Osteoblast (primary cell): ENCODE measurements around the gene DUXB. TPM values are rescaled to one million over a fixed set of nuclear protein-coding genes. Genes with fewer than 3 reads are reported as not detected.
A peak's percentile ranks its signal among the peaks of the same experiment; 100 is the strongest.

Source experiments
- DNase-seq: peaks from one replicate; pipeline ENCODE4 v3.0.0; 2011; ENCODE audit warnings: low spot score, mixed read lengths; ENCODE audit not compliant: insufficient read length; ENCODE audit errors: missing footprints
- H2AFZ ChIP-seq: 2 replicates; pipeline ENCODE4 v1.6.0; 2011; ENCODE audit warnings: mild to moderate bottlenecking, low read length
- H3K27ac ChIP-seq: 2 replicates; pipeline ENCODE4 v1.5.1; 2011; ENCODE audit warnings: mild to moderate bottlenecking, low read depth, low read length, moderate library complexity
- H3K27me3 ChIP-seq: 2 replicates; pipeline ENCODE4 v1.6.0; 2012; ENCODE audit warnings: mild to moderate bottlenecking, control low read depth, inconsistent platforms, low read length, moderate library complexity; ENCODE audit not compliant: insufficient read depth
- H3K36me3 ChIP-seq: 2 replicates; pipeline ENCODE4 v1.5.1; 2011; ENCODE audit warnings: mild to moderate bottlenecking, low read length, control low read depth, moderate library complexity; ENCODE audit not compliant: insufficient read depth
- H3K4me1 ChIP-seq: 2 replicates; pipeline ENCODE4 v1.5.1; 2011; ENCODE audit warnings: mild to moderate bottlenecking, low read length, control low read depth, moderate library complexity; ENCODE audit not compliant: insufficient read depth
- H3K4me2 ChIP-seq: 2 replicates; pipeline ENCODE4 v1.6.0; 2011; ENCODE audit warnings: mild to moderate bottlenecking, low read length; ENCODE audit not compliant: insufficient read depth
- H3K4me3 ChIP-seq: fragments of 200-600 bp; sonication (generic); 3 replicates; pipeline ENCODE4 v1.5.1; 2012; ENCODE audit warnings: mild to moderate bottlenecking, low read length, inconsistent platforms; ENCODE audit not compliant: insufficient read depth
- H3K79me2 ChIP-seq: 2 replicates; pipeline ENCODE4 v1.6.0; 2012; ENCODE audit warnings: mild to moderate bottlenecking, low read length, control low read depth, inconsistent platforms; ENCODE audit not compliant: insufficient read depth
- H3K9me3 ChIP-seq: 2 replicates; pipeline ENCODE4 v1.5.1; 2011; ENCODE audit warnings: low read depth, low read length, control low read depth
- H4K20me1 ChIP-seq: 2 replicates; pipeline ENCODE4 v1.6.0; 2012; ENCODE audit warnings: mild to moderate bottlenecking, low read length, control low read depth; ENCODE audit not compliant: insufficient read depth
- total RNA-seq: library from RNA; depleted of rRNA; stranded (reverse); fragments of >200 nt; gene quantifications from 2 replicates; pipeline ENCODE4 v1.2.3, GENCODE V29; 2012
- TF ChIP-seq, protein P1 (sequence below): IDR thresholded peaks from 2 replicates; pipeline ENCODE4 v1.5.1; 2011; ENCODE audit warnings: mild to moderate bottlenecking, low read depth, low read length, moderate library complexity; ENCODE audit errors: extremely low read depth

The DUXB gene
- total RNA-seq, 1 donor, result not detected

DNA sequence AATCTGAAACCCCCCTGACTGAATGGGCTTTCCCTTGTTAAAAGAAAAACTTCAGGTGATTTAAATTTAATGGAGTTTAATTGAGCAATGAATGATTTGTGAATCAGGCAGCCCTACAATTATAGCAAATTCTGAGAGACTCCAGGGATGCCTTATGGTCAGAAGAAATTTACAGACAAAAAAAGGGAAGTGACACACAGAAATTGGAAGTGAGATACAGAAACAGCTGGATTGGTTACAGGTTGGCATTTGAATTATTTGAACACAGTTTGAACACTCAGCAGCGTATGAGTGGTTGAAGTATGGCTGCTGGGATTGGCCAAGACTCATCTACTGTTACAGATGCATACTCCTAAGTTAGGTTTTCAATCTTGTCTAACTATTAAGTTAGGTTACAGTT is 44.0 kb upstream of the DUXB start:
- DNase-seq, result no peak
- H3K36me3 ChIP-seq, result no peaks in the 10 kb centered on the region
- no peak overlapping the region for H3K27ac ChIP-seq
- H4K20me1 ChIP-seq, result no peaks in the 10 kb centered on the region
- no peaks in the 10 kb centered on the region for H3K4me1 ChIP-seq
- TF ChIP-seq, protein P1, sequence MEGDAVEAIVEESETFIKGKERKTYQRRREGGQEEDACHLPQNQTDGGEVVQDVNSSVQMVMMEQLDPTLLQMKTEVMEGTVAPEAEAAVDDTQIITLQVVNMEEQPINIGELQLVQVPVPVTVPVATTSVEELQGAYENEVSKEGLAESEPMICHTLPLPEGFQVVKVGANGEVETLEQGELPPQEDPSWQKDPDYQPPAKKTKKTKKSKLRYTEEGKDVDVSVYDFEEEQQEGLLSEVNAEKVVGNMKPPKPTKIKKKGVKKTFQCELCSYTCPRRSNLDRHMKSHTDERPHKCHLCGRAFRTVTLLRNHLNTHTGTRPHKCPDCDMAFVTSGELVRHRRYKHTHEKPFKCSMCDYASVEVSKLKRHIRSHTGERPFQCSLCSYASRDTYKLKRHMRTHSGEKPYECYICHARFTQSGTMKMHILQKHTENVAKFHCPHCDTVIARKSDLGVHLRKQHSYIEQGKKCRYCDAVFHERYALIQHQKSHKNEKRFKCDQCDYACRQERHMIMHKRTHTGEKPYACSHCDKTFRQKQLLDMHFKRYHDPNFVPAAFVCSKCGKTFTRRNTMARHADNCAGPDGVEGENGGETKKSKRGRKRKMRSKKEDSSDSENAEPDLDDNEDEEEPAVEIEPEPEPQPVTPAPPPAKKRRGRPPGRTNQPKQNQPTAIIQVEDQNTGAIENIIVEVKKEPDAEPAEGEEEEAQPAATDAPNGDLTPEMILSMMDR, result no peak
- H3K4me2 ChIP-seq, result no peak overlapping the region
- H3K79me2 ChIP-seq, result no peaks in the 10 kb centered on the region
- H3K27me3 ChIP-seq, result no peaks in the 10 kb centered on the region
- no peaks in the 10 kb centered on the region for H3K9me3 ChIP-seq
- no peak overlapping the region for H3K4me3 ChIP-seq
- no peak overlapping the region for H2AFZ ChIP-seq

DNA sequence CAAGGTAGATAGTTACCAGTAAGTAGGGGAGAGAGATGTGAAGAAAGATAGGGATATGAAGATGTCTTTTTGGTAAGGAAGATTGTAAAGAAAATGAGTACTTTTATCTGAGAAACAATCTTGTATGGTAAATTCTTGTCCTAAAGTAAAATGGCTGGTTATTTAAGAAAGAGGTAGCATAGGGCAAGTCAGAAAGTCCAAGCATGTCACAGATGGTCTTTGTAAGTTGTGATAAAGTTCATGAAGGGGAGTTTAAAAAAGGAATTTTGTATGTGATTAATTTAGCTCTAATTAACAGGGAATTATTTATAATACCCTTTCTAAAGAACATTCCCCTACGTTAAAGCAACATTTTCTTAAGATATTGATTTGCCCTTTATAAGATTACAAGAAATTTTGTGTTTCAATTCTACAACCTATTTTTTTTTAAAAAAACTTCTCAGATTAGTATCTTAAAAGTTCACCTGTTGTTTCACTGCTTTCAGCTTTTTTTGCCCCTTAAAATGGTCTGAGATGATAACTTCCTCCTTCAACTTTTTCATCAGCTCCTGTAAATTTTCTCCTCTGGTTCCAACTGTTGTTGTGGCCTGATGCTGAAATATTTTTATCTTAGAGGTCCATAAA is 41.3 kb upstream of the DUXB start:
- no peaks in the 10 kb centered on the region for H3K4me1 ChIP-seq
- TF ChIP-seq, protein P1, result no peak
- no peaks in the 10 kb centered on the region for H3K36me3 ChIP-seq
- no peak overlapping the region for H2AFZ ChIP-seq
- H3K9me3 ChIP-seq, result no peaks in the 10 kb centered on the region
- no peak for DNase-seq
- no peaks in the 10 kb centered on the region for H4K20me1 ChIP-seq
- H3K79me2 ChIP-seq, result no peaks in the 10 kb centered on the region
- no peak overlapping the region for H3K4me3 ChIP-seq
- H3K4me2 ChIP-seq, result no peak overlapping the region
- no peaks in the 10 kb centered on the region for H3K27me3 ChIP-seq
- no peak overlapping the region for H3K27ac ChIP-seq

DNA sequence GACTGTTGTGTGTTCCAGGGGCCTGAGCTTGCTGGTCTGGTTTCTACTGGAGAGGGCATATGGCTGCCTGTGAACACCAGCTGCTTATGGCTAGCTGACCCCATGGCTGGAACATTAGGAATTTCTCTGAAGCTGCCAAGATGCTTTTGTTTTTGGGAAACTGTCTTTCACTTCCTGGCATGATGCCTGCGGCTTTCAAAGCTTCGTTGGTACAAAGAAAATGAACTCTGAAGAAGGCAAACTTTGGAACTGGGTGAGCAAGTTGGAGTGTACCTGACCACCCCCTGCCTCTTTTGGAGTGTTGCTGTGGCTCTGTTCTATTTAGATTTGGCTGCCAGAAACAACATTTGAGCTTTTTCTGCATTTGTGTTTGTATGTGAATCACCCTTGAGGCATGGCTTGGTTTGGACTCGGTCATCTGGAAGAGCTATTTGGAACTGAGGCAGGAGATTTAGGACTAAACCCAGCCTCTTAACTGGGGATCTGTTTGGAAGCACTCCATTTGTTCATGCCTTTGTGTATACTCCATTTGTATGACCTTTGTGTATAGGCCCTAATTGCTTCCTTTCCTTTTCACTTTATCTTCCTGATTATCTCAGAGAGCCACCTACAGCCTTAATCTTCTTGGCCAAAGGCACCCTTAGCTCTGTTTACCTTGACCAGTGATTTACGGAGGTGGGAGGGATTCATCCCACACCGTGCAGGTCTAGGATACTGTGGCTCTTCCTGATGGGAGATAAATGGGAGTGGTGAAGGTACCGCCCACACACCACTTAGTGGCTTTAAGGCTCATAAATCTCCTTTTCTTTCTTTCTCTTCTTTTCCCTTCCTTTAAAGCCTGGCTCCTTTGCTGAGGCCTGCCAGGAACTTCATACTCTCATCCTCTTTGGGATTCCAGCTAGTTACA is 32.3 kb upstream of the DUXB start:
- H3K4me3 ChIP-seq, result peak overlapping the region; percentile 29
- peak; percentile 90 for DNase-seq
- no peak overlapping the region for H3K27ac ChIP-seq
- H3K9me3 ChIP-seq, result no peaks in the 10 kb centered on the region
- no peaks in the 10 kb centered on the region for H4K20me1 ChIP-seq
- TF ChIP-seq, protein P1, result no peak
- peak overlapping the region; percentile 13 for H2AFZ ChIP-seq
- H3K79me2 ChIP-seq, result no peaks in the 10 kb centered on the region
- peaks cover 17% of the 10 kb centered on the region for H3K4me1 ChIP-seq
- H3K4me2 ChIP-seq, result peak overlapping the region; percentile 47
- H3K27me3 ChIP-seq, result no peaks in the 10 kb centered on the region
- H3K36me3 ChIP-seq, result no peaks in the 10 kb centered on the region

DNA sequence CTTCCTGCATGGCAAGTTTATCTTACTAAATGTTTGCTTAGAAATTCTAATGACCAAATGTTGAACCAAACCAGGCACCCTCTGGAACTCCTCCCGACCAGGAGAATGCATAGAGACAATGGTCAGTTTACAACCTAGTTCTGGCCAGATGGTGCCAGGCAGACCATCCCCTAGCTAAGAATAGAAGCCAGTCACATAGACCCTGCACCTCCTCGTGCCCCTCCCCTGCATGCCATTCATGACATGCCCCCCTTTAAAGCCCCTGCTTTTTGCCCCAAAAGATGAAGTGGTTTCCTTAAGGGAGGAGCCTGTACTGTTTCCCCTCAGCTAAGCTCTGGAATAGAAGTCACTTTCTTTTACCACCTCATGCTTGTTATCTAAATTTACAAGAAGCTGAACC is 31.6 kb upstream of the DUXB start:
- Histone ChIP-seq H2AFZ (peak overlapping the region; percentile 13), H3K36me3 (no peaks in the 10 kb centered on the region), H4K20me1 (no peaks in the 10 kb centered on the region), H3K27me3 (no peaks in the 10 kb centered on the region), H3K4me1 (peaks cover 17% of the 10 kb centered on the region), H3K4me2 (peak overlapping the region; percentile 47), H3K79me2 (no peaks in the 10 kb centered on the region), H3K9me3 (no peaks in the 10 kb centered on the region), H3K27ac (no peak overlapping the region), H3K4me3 (peak overlapping the region; percentile 29)
- peak; percentile 52 for DNase-seq
- TF ChIP-seq, protein P1, result no peak
